Keratinocyte (primary cell): ENCODE results near the gene ERICH6B. TPM values are rescaled to one million over a fixed set of nuclear protein-coding genes. Genes with fewer than 3 reads are reported as not detected.

Experiments used
- DNase-seq: peaks from one replicate; pipeline ENCODE4 v3.0.0-alpha.2; 2011; ENCODE audit warnings: low read depth, missing footprints, low spot score
- FAIRE-seq: peaks from 2 replicates; lab custom pipeline; 2011; peaks lifted over from hg19 to GRCh38; lab: Jason Lieb, UNC
- H2AFZ ChIP-seq: 2 replicates; pipeline ENCODE4 v1.6.0; 2012; ENCODE audit warnings: low read length, control low read depth, inconsistent platforms; ENCODE audit not compliant: control insufficient read depth
- H3K27ac ChIP-seq: 2 replicates; pipeline ENCODE4 v1.5.1; 2011; ENCODE audit warnings: low read length; ENCODE audit not compliant: control insufficient read depth, insufficient read depth
- H3K27me3 ChIP-seq: 3 replicates; pipeline ENCODE4 v1.6.0; 2011; ENCODE audit warnings: low read length; ENCODE audit not compliant: control insufficient read depth, insufficient read depth; ENCODE audit errors: extremely low read depth
- H3K36me3 ChIP-seq, 2 experiments: 2 replicates in 1 of 2; 3 replicates in 1 of 2; pipeline ENCODE4 v1.5.1; 2011; ENCODE audit warnings: low read length in 2 of 2, mild to moderate bottlenecking in 1 of 2; ENCODE audit not compliant: control insufficient read depth in 2 of 2, insufficient read depth in 2 of 2; ENCODE audit errors: extremely low read depth in 1 of 2
- H3K4me1 ChIP-seq: 3 replicates; pipeline ENCODE4 v1.5.1; 2011; ENCODE audit warnings: low read length; ENCODE audit not compliant: control insufficient read depth, insufficient read depth; ENCODE audit errors: extremely low read depth
- H3K4me2 ChIP-seq: 3 replicates; pipeline ENCODE4 v1.6.0; 2011; ENCODE audit warnings: low read depth, low read length; ENCODE audit not compliant: control insufficient read depth, insufficient read depth; ENCODE audit errors: extremely low read depth
- H3K4me3 ChIP-seq, 3 experiments: fragments of 200-600 bp in 1 of 3; sonication (generic) in 1 of 3; 2 replicates in 2 of 3; 3 replicates in 1 of 3; pipeline ENCODE4 v1.5.1; 2011 to 2016; ENCODE audit warnings: low read length in 3 of 3, mild to moderate bottlenecking in 3 of 3, control low read depth in 2 of 3, inconsistent platforms in 1 of 3, low read depth in 1 of 3, mixed read lengths in 1 of 3, mixed run types in 1 of 3, moderate library complexity in 1 of 3; ENCODE audit not compliant: control insufficient read depth in 2 of 3, insufficient read depth in 2 of 3; ENCODE audit errors: extremely low read depth in 1 of 3
- H3K79me2 ChIP-seq: 2 replicates; pipeline ENCODE4 v1.6.0; 2012; ENCODE audit warnings: low read length; ENCODE audit not compliant: control insufficient read depth, insufficient read depth
- H3K9ac ChIP-seq: 3 replicates; pipeline ENCODE4 v1.6.0; 2011; ENCODE audit warnings: low read length; ENCODE audit not compliant: control insufficient read depth, insufficient read depth; ENCODE audit errors: extremely low read depth
- H3K9me1 ChIP-seq: 3 replicates; pipeline ENCODE4 v1.6.0; 2011; ENCODE audit warnings: low read length; ENCODE audit not compliant: control insufficient read depth, insufficient read depth; ENCODE audit errors: extremely low read depth
- H3K9me3 ChIP-seq: 2 replicates; pipeline ENCODE4 v1.5.1; 2012; ENCODE audit warnings: low read depth, low read length; ENCODE audit not compliant: control insufficient read depth
- H4K20me1 ChIP-seq: 3 replicates; pipeline ENCODE4 v1.6.0; 2011; ENCODE audit warnings: low read length; ENCODE audit not compliant: control insufficient read depth, insufficient read depth; ENCODE audit errors: extremely low read depth
- CTCF ChIP-seq, 3 experiments: IDR thresholded peaks in 1 of 3; conservative IDR thresholded peaks in 1 of 3; optimal IDR thresholded peaks in 1 of 3; 2 replicates in 2 of 3; 3 replicates in 1 of 3; pipeline versions ENCODE3 to v1.5.1; 2011; ENCODE audit warnings: low read length in 3 of 3, mild to moderate bottlenecking in 3 of 3, moderate library complexity in 2 of 3, control low read depth in 1 of 3, inconsistent platforms in 1 of 3; ENCODE audit not compliant: insufficient read depth in 2 of 3; ENCODE audit errors: extremely low read depth in 1 of 3
- EZH2 ChIP-seq: IDR thresholded peaks from one replicate; pipeline ENCODE4 v1.6.1; 2012; ENCODE audit warnings: inconsistent platforms, mild to moderate bottlenecking, low read length, moderate library complexity
- dilution Hi-C: fragments of 300-500 bp; cut with MboI; formaldehyde crosslinking; loops from one replicate; pipeline ENCODE4 v1.7.0; 2020; ENCODE audit warnings: low sequenced_read_pairs; ENCODE audit not compliant: extremely low pct_ligation_motif_present
- polyA plus RNA-seq, 5 experiments: library from polyadenylated mRNA; depleted of rRNA in 3 of 5; stranded (reverse) in 3 of 5; stranded (forward) in 1 of 5; unstranded in 1 of 5; fragments of >200 nt; gene quantifications; 1 replicate in 1 of 5; 2 replicates in 3 of 5; 3 replicates in 1 of 5; pipeline versions ENCODE4 v1.2.1 to v1.2.3, GENCODE V29; 2011 to 2012; ENCODE audit warnings: missing spikeins in 2 of 5, low read depth in 1 of 5, low replicate concordance in 1 of 5

The ERICH6B gene
- polyA plus RNA-seq, 1 donor (not counting 4 experiments of a cell fraction or from before 2014, with no cell fraction given), result not detected

DNA sequence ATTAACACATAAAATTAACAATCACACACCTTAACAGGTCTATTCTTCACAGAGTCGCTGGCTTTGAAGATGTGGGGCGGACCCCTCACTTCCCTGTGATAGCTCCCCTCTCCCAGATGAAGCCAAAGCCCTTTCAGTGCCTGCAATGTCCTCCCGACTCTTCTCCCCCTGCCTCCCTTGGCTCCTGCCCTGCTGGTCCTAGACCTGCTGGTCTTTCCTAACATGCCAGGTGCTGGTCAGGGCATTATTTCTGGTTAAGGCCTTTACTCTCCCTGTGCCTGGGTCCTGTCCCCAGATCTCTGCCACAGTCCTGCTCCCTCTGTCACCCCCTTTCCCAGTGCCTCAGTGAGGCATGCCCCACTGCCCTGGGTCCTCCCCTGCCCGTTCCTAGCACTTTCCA, 12.2 kb downstream of the ERICH6B start:
- DNase-seq (no peak), FAIRE-seq (no peak)
- no peaks in the 10 kb centered on the region for H3K4me1 ChIP-seq
- no peaks in the 10 kb centered on the region for H4K20me1 ChIP-seq
- no peak overlapping the region for H3K9ac ChIP-seq
- no peaks in the 10 kb centered on the region for H3K9me3 ChIP-seq
- H3K9me1 ChIP-seq, result no peaks in the 10 kb centered on the region
- H3K79me2 ChIP-seq, result no peaks in the 10 kb centered on the region
- TF ChIP-seq CTCF (optimal IDR thresholded peaks at IDR 0.05 in 1 of 3, IDR thresholded peaks at IDR 0.05 in 1 of 3, conservative IDR thresholded peaks at IDR 0.05 in 1 of 3; ENCODE audit: extremely low read depth in 1 of 3, insufficient read depth in 2 of 3, low read length in 3 of 3) (no peak), EZH2 (no peak)
- H2AFZ ChIP-seq, result no peak overlapping the region
- dilution Hi-C loops, result no loop called here
- no peak overlapping the region for H3K4me3 ChIP-seq
- H3K27me3 ChIP-seq, result peaks cover 7% of the 10 kb centered on the region
- no peak overlapping the region for H3K27ac ChIP-seq
- H3K4me2 ChIP-seq, result no peak overlapping the region
- no peaks in the 10 kb centered on the region for H3K36me3 ChIP-seq

DNA sequence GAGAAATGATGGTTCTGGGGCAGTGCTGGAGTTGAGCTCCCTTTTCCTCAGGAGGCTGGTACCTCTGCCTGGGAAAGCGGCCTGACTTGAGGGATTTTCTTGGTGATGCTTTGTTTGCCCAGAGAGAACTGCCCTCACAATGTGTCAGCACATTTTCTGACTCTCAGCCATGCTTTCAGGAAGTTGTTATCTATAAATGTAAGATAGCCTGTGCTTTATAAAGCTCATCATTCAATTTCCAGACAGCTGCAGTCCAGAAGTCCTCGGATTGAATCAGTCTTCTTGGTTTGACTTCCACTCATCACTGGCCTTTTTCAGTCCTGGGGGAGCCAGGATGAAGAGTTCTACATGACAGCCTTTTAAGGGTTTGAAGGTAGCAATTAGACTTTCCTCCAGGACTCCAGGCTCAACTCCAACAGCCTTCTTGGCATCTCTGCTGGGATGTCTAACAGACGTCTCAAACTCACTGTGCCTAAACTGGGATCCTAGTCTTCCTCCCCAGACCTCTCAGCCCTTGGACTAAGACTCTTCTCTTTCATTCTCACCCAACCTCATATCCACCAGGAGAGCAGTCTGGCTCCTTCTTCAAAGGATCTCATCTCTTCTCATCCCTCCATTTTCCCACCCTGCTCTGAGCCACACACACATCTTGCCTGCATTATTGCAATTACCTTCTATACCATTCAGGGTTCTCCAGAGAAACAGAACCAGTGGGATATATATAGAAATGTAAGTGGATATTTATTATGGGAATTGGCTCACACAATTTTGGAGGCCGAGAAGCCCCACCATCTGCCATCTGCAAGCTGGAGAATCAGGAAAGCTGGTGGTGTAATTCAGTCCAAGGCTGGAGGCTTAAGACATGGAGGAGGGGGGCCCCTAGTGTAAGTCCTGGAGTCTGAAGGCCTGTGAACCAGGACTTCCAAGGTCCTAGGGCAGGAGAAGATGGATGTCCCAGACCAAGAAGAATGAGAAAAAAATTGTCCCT, 13.1 kb downstream of the ERICH6B start:
- no peaks in the 10 kb centered on the region for H3K9me3 ChIP-seq
- no peak overlapping the region for H2AFZ ChIP-seq
- no peaks in the 10 kb centered on the region for H3K79me2 ChIP-seq
- TF ChIP-seq CTCF (optimal IDR thresholded peaks at IDR 0.05 in 1 of 3, IDR thresholded peaks at IDR 0.05 in 1 of 3, conservative IDR thresholded peaks at IDR 0.05 in 1 of 3; ENCODE audit: extremely low read depth in 1 of 3, insufficient read depth in 2 of 3, low read length in 3 of 3), result no peak
- no peak for TF ChIP-seq EZH2
- H3K4me3 ChIP-seq, result no peak overlapping the region
- H3K4me1 ChIP-seq, result no peaks in the 10 kb centered on the region
- H3K9me1 ChIP-seq, result no peaks in the 10 kb centered on the region
- no peaks in the 10 kb centered on the region for H4K20me1 ChIP-seq
- no peak overlapping the region for H3K9ac ChIP-seq
- H3K27me3 ChIP-seq, result peaks cover 7% of the 10 kb centered on the region
- H3K27ac ChIP-seq, result no peak overlapping the region
- no peak overlapping the region for H3K4me2 ChIP-seq
- H3K36me3 ChIP-seq, result no peaks in the 10 kb centered on the region
- dilution Hi-C loops, result no loop called here
- no peak for FAIRE-seq
- DNase-seq, result no peak
